Memory B cell (primary cell): ENCODE data around the gene RMND5A.

Source experiments
- ATAC-seq: fragments of 150-1000 bp; cut with Tn5 transposase; 2 replicates; pipeline ENCODE4 v1.10.0; 2021; ENCODE audit warnings: low read depth, mild to moderate bottlenecking, moderate library complexity
- DNase-seq, 2 donors: peaks; one replicate each; pipeline ENCODE4 v3.0.0; 2022; ENCODE audit warnings: low spot score in 2 of 2
- H3K27ac Mint-ChIP-seq: one replicate; pipeline ENCODE4 v1.8.0; 2022; ENCODE audit warnings: mild to moderate bottlenecking, moderate library complexity, mixed read lengths
- H3K27me3 Mint-ChIP-seq: one replicate; pipeline ENCODE4 v1.8.0; 2022; ENCODE audit warnings: mixed read lengths
- H3K36me3 Mint-ChIP-seq: one replicate; pipeline ENCODE4 v1.8.0; 2022; ENCODE audit warnings: mild to moderate bottlenecking, mixed read lengths
- H3K4me1 Mint-ChIP-seq: one replicate; pipeline ENCODE4 v1.8.0; 2022; ENCODE audit warnings: mixed read lengths
- H3K4me3 Mint-ChIP-seq: one replicate; pipeline ENCODE4 v1.8.0; 2022; ENCODE audit warnings: mild to moderate bottlenecking, moderate library complexity, mixed read lengths
- H3K9me3 Mint-ChIP-seq: one replicate; pipeline ENCODE4 v1.8.0; 2022; ENCODE audit warnings: mixed read lengths

The RMND5A gene

DNA sequence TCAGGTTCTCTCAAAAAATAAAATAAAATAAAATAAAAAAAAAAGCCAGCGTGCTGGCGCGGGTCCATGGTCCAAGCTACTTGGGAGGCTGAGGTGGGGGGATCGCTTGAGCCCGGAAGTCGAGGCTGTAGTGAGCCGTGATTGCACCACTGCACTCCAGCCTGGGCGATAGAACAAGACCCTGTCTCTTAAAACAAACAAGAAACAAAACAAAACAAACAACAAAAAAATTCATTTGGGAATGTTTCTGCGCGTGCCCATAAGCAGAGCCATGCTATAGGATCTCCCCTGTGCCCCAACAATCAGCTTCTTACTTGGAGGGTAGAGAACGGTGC lies 87.0 kb downstream of the RMND5A start:
- ATAC-seq (no peak), DNase-seq (no peak)
- no peaks in the 10 kb centered on the region for H3K9me3 Mint-ChIP-seq
- no peak overlapping the region for H3K27ac Mint-ChIP-seq
- peak overlapping the region; percentile 90 for H3K4me3 Mint-ChIP-seq
- H3K27me3 Mint-ChIP-seq, result peaks cover 11% of the 10 kb centered on the region
- peaks cover 14% of the 10 kb centered on the region for H3K4me1 Mint-ChIP-seq
- H3K36me3 Mint-ChIP-seq, result no peaks in the 10 kb centered on the region

DNA sequence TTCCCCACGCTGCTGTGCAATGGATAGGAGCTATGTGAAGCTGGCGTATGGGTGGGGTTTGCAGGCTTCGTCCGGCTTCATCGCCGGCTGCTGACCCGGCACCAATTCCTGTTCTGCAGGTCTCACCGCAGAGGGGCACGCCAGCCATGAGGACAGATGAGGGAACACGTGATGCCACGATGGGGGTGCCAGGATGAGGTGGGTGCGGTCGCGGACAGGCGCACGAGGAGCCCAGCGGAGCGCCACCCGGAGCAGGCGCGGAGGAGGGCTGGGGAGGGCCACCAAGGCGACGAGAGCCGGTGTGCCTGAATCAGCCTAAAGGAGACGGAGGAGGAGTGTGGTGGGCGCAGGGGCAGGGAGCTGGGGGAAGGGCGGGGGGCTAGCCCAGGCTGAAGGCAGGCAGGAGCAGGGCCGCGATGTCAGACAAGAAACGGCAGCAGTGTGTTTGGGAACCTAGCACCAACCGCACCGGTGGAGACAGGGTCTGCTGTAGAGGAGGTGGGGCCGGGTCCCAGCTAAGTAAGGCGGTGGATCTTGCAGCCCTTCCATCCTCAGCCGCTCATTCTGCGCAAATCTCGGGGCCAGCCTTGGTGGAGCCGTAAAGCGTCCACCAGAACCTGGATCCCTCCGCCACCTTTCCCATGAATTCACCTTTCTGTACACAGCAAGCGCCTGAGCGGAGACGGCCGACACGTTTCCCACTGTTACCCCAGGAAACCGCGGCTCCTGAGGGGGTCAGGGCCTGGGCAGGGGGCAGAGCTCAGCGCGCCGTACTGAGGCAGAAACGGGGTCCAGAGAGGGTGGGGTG lies 87.6 kb downstream of the RMND5A start:
- H3K27me3 Mint-ChIP-seq, result peaks cover 12% of the 10 kb centered on the region
- ATAC-seq (peak; percentile 40), DNase-seq (peak in 1 of 2 donors; percentile 19)
- H3K27ac Mint-ChIP-seq, result no peak overlapping the region
- H3K9me3 Mint-ChIP-seq, result no peaks in the 10 kb centered on the region
- no peaks in the 10 kb centered on the region for H3K36me3 Mint-ChIP-seq
- H3K4me3 Mint-ChIP-seq, result peak overlapping the region; percentile 90
- peaks cover 14% of the 10 kb centered on the region for H3K4me1 Mint-ChIP-seq

GRCh38 chr2:86808315-86809161 lies 88.4 kb downstream of the RMND5A start:
- H3K27me3 Mint-ChIP-seq, result peaks cover 13% of the 10 kb centered on the region
- peak overlapping the region; percentile 90 for H3K4me3 Mint-ChIP-seq
- peaks cover 14% of the 10 kb centered on the region for H3K4me1 Mint-ChIP-seq
- H3K36me3 Mint-ChIP-seq, result no peaks in the 10 kb centered on the region
- no peak overlapping the region for H3K27ac Mint-ChIP-seq
- no peaks in the 10 kb centered on the region for H3K9me3 Mint-ChIP-seq
- DNase-seq, result peak; percentile 91 to 93
- peak; percentile 91 for ATAC-seq

GRCh38 chr2:86809481-86810121 lies 89.5 kb downstream of the RMND5A start:
- Mint-ChIP-seq H3K4me3 (peak overlapping the region; percentile 18), H3K36me3 (no peaks in the 10 kb centered on the region), H3K27ac (no peak overlapping the region), H3K27me3 (peaks cover 14% of the 10 kb centered on the region), H3K9me3 (no peaks in the 10 kb centered on the region), H3K4me1 (peaks cover 14% of the 10 kb centered on the region)
- DNase-seq (peak in 1 of 2 donors; percentile 16), ATAC-seq (no peak)

DNA sequence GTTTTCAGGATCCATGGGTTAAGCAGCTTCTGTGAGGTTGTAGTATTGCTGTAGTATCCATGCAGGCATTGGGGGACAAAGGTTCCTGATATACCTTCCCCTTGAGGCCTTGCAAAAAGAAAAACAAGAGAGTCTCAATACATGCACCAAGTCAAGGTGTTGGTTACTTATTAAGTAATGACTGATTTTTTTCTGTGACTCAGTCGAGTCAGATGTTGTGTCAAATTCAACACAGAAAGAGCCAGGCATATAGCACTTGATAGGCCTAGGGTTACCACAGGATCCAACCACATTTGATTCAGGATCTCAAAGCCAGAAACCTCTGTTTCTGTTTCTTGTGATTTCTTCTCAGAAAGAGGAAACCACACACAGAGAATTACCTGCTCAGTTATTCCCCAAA lies 95.5 kb downstream of the RMND5A start:
- DNase-seq (no peak), ATAC-seq (no peak)
- H3K36me3 Mint-ChIP-seq, result no peaks in the 10 kb centered on the region
- no peaks in the 10 kb centered on the region for H3K9me3 Mint-ChIP-seq
- no peak overlapping the region for H3K27ac Mint-ChIP-seq
- peaks cover 6% of the 10 kb centered on the region for H3K27me3 Mint-ChIP-seq
- H3K4me3 Mint-ChIP-seq, result no peak overlapping the region
- H3K4me1 Mint-ChIP-seq, result no peaks in the 10 kb centered on the region

DNA sequence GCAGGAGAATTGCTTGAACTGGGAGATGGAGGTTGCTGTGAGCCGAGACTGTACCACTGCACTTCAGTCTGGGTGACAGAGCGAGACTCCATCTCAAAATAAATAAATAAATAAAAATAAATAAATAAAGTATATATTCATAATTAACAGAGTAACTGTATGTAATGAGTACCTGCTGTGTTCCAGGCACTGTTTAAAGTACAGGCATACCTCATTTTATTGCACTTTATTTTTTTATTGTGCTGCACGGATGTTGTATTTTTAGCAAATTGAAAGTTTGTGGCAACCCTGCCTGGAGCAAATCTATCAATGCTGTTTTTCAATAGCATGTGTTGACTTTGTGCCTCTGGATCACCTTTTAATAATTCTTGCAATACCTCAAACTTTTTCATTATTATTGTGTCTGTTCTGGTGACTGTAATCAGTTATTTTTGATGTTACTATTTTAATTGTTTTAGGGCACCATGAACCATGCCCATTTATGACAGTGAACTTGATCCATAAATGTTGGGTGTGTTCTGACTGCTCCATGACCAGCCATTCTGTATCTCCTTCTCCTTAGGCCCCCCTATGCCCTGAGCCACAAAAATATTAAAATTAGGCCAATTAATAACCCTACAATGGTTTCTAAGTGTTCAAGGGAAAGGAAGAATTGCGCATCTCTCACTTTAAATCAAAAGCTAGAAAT lies 98.2 kb downstream of the RMND5A start:
- peaks cover 2% of the 10 kb centered on the region for H3K4me1 Mint-ChIP-seq
- H3K9me3 Mint-ChIP-seq, result peaks cover 3% of the 10 kb centered on the region
- no peak overlapping the region for H3K4me3 Mint-ChIP-seq
- no peak for DNase-seq
- ATAC-seq, result no peak
- no peak overlapping the region for H3K27ac Mint-ChIP-seq
- peaks cover 2% of the 10 kb centered on the region for H3K36me3 Mint-ChIP-seq
- H3K27me3 Mint-ChIP-seq, result peaks cover 2% of the 10 kb centered on the region

DNA sequence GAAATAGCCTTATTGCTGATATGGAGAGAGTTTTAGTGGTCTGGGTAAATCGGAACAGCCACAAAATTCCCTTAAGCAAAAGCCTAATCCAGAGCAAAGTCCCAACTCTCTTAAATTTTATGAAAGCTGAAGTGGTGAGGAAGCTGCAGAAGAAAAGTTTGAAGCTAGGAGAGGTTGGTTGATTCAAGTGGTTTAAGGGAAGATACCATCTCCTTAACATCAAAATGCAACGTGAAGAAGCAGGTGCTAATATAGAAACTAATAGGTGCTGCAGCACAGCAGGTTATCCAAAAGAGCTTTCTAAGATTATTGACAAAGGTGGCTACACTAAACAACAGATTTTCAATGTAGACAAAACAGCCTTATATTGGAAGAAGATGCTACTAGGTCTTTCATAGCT lies 98.9 kb downstream of the RMND5A start:
- Mint-ChIP-seq H3K27ac (no peak overlapping the region), H3K27me3 (peaks cover 4% of the 10 kb centered on the region), H3K4me3 (no peak overlapping the region), H3K4me1 (peaks cover 2% of the 10 kb centered on the region), H3K36me3 (peaks cover 2% of the 10 kb centered on the region), H3K9me3 (peaks cover 6% of the 10 kb centered on the region)
- ATAC-seq, result no peak
- DNase-seq, result no peak

DNA sequence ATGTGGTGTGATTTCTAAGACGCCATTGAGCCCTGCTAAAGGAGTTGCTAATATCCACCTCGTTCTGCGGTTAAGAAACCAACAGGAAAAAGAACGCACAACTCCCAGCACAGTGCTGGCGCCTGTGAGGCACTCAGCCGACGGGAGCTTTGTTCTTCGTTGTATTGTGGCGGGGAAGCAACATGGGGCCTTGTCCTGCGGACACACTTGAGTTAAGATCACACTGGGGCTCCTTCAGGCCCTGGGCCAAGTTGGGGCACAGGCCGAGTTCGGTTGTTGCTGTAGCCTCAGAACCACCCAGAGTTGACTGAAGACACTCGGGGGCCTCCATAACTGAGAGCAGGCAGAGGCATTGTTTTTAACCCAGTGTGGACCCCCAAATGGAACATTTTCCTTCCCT lies 101.2 kb downstream of the RMND5A start:
- Mint-ChIP-seq H3K4me3 (no peak overlapping the region), H3K27ac (no peak overlapping the region), H3K27me3 (peaks cover 4% of the 10 kb centered on the region), H3K36me3 (peaks cover 2% of the 10 kb centered on the region), H3K4me1 (peaks cover 2% of the 10 kb centered on the region), H3K9me3 (peaks cover 6% of the 10 kb centered on the region)
- ATAC-seq, result no peak
- DNase-seq, result no peak

DNA sequence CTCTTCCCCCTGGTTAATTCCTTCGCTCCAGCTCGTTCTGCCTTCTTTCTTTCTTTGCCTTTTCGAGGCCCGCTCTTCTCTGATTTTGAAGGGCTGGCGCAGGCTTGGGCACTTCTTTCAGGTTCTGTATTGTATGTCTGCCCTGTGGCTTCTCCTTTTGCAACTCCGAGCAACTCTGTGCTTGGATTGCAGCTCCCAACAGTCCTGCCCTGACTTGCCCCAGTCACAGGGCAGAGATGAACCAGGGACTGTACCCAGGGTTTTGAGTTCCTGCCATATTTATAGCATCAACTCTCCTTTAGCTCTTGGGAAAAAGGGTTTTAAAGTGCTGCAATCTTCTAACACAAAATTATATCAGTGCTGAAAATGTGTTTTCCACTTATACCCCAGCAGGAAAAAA lies 101.8 kb downstream of the RMND5A start:
- H3K4me3 Mint-ChIP-seq, result no peak overlapping the region
- DNase-seq, result no peak
- no peak overlapping the region for H3K27ac Mint-ChIP-seq

GRCh38 chr2:86822668-86823345 lies 102.7 kb downstream of the RMND5A start:
- Mint-ChIP-seq H3K4me3 (no peak overlapping the region), H3K4me1 (peaks cover 2% of the 10 kb centered on the region)

More for the DNA sequence above, 101.8 kb downstream of the RMND5A start:
- H3K27me3 Mint-ChIP-seq, result peaks cover 4% of the 10 kb centered on the region
- peaks cover 6% of the 10 kb centered on the region for H3K9me3 Mint-ChIP-seq
- no peak for ATAC-seq
- peaks cover 2% of the 10 kb centered on the region for H3K4me1 Mint-ChIP-seq
- peaks cover 2% of the 10 kb centered on the region for H3K36me3 Mint-ChIP-seq

DNA sequence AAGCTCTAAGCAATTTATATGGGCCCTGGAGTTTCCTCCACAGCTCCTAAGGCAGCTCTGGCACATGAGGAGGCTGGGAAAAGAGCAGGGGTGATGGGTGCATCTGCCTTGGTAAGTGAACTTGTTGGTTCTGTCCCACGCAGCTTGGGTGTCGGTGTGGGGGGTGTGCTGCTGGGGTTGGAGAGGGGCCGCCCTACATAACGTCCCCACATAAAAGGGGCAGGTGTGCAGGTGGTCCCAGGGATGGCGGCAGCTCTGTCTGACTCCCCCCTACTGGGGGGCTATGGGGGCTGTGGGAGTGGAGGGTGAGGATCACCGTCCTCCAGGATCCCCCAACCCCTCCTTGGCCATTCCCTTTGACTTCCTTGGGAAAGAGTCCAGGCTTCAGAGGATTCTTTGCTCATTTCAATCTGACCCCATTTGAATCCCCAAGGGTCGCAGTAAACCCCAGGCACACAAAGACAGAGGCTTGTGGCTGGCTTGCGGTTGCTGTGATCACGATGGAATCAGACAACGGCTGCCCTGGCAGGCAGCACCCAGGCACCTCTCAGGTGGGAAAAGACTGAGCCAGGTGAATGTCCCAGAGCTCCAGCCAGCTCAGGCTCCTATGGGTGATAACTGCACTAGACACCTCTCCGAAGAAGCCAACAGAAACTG lies 105.1 kb downstream of the RMND5A start:
- no peak for ATAC-seq
- Mint-ChIP-seq H3K27me3 (peaks cover 4% of the 10 kb centered on the region), H3K27ac (no peak overlapping the region), H3K9me3 (peaks cover 6% of the 10 kb centered on the region), H3K4me1 (peaks cover 2% of the 10 kb centered on the region), H3K36me3 (peaks cover 2% of the 10 kb centered on the region), H3K4me3 (no peak overlapping the region)
- no peak for DNase-seq

More at GRCh38 chr2:86822668-86823345, 102.7 kb downstream of the RMND5A start:
- Mint-ChIP-seq H3K27ac (no peak overlapping the region), H3K36me3 (peaks cover 2% of the 10 kb centered on the region), H3K27me3 (peaks cover 4% of the 10 kb centered on the region), H3K9me3 (peaks cover 6% of the 10 kb centered on the region)
- DNase-seq (no peak), ATAC-seq (no peak)

DNA sequence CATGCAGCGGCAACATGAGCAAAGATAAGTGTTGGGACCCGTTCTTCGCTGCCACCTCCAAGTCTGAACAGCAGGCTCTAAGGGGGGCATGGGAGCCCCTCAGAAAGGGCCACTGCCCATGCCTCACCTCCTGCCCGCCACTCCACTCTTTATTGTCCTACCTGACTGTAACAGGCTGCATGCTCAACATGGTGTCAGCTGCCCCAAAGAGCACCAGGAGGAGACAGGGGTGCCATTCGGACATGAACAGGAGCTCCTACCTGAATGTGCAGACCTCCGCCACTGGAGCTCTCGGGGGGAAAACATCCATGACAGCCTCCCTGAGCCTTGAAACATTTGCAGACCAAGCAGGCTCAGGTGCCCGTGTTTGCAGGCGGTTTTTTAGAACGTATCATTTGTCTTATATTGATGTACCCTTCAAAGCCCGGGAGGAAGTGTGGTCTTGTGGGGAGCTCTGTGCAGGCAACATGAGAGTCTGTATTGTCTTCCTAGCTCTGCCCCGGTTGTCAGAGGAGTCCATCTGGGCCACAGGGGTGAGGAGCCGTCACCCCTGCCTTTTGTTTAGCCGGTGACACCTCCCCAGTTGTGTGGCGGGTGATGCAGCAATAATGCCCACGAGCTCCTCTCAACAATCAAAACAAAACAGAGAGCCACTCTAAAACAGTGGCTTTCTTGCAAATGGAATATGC lies 105.7 kb downstream of the RMND5A start:
- Mint-ChIP-seq H3K9me3 (peaks cover 6% of the 10 kb centered on the region), H3K27me3 (peaks cover 4% of the 10 kb centered on the region), H3K27ac (no peak overlapping the region), H3K4me1 (peaks cover 2% of the 10 kb centered on the region), H3K4me3 (no peak overlapping the region), H3K36me3 (peaks cover 2% of the 10 kb centered on the region)
- ATAC-seq (no peak), DNase-seq (no peak)
